GM19025 (cell line): ENCODE results near the gene NAPEPLD.
"Not testable (repeated sequence)": the region's sequence is repeated elsewhere in the genome, so short reads cannot be mapped to it uniquely, and the experiment has no call there.

Experiments
- ATAC-seq: cut with Tn5 transposase; IDR thresholded peaks from one replicate; pipeline ENCODE4 v1.9.1; 2021; ENCODE audit warnings: mild to moderate bottlenecking, low read depth, moderate library complexity; ENCODE audit not compliant: unreplicated experiment

Gene NAPEPLD

GRCh38 chr7:103148994-103149807 lies at the start of gene NAPEPLD:
Gene NAPEPLD (minus strand): TSS chr7:103149099. CDS start chr7:103128776, 20,323 bp downstream.
- ATAC-seq: peak; percentile 83

DNA sequence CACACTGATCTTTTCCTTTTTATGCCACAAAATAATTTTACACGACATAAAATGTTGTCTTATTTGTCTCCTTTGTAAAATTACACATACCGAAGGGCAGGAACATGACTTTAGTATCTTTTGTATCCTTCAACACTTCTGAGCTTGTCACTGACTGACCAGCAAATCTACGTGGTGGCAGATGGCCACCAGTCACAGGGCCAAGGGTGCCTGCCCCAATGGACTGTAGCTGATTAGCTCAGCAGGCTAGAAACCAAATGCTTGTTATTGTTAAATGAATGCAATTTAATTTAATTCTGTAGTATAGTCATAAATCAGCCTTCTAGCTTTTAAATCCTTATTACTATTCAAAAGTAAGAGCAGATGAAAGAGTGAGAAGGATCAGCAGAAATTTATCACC lies 49.2 kb upstream of the NAPEPLD start:
- ATAC-seq: not testable (repeated sequence)

DNA sequence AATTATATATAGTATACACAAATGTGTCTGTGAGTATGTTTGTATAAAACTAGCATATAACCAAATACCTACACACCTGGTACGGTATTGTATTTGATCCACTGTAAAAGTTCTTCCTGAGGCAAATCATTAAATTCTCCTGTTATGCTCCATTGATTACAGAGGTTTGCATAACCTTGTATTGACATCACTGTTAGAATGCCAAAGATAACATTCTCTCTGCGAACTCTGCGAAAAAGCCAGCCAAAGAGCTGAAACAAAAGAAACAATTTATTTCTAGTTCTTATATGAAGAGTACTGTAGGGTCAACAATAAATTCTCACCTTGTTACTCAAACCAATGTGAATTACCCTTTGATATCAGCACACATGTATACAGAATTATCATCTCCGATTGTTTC lies 46.5 kb upstream of the NAPEPLD start:
- ATAC-seq: not testable (repeated sequence)

DNA sequence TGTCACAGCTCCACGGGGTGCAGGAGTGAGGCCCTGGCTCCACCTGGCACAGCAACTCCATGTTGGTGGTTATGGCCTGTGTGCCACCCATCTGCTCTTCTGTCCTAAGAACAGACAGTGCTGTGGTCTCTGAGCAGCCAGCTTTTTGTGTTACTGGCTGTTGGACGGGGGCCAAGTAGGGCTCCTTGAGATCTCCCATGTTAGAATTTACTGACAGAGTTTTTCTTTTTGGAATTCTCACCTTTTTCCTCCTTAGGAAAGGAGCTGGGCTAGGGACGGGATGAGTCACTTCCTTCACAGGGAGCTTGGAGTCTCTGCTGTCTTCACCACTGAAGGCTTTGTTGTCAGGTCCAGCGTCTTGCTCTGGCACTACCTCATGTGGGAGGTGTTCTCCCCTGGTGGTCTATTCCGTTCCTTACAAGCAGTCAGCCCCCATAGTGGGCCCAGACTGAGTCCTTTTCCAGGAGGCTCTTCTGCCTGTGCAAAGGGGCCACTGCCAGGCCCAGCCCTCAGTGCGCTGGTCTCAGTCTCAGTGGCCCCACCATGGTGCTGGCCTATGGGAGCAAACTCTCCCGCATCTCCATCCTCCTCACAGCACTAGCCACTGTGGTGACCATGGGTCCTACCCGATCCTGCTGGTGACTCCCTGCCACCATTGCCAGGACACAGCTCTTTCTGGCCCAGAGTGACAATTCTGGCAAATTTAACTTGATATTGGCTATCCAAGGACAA lies 23.7 kb upstream of the NAPEPLD start:
- ATAC-seq: not testable (repeated sequence)

GRCh38 chr7:103171695-103172414 lies 23.0 kb upstream of the NAPEPLD start:
- ATAC-seq: not testable (repeated sequence)

DNA sequence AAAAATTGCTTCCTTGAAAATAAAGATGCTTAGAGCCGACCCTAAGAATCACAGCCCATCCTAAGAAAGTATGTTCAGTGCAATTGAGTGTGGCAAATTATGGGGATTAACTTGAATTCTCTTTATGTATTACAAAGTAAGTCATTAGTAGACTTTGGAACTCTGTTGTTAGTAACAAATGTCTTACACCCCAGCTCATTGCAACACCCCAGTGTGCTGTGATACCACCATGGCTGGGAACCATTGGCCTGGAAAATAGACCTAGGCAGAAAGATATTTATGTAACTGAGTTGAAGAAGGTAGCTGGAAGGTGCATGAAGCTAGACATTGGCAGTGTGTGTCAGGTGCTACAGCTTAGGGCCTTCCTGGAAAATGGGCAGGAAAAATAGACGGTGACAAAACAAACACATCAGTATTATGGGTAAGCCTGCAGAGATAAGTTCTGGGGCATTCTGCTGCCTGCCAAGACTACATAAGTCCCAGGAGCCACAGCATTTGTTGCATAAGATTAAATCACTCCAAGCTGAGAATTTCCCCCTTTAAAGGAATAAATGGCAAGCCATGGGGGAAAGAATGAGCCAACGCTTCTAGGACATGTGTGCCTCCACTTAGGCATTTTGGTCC lies 18.1 kb upstream of the NAPEPLD start:
- ATAC-seq: not testable (repeated sequence)

DNA sequence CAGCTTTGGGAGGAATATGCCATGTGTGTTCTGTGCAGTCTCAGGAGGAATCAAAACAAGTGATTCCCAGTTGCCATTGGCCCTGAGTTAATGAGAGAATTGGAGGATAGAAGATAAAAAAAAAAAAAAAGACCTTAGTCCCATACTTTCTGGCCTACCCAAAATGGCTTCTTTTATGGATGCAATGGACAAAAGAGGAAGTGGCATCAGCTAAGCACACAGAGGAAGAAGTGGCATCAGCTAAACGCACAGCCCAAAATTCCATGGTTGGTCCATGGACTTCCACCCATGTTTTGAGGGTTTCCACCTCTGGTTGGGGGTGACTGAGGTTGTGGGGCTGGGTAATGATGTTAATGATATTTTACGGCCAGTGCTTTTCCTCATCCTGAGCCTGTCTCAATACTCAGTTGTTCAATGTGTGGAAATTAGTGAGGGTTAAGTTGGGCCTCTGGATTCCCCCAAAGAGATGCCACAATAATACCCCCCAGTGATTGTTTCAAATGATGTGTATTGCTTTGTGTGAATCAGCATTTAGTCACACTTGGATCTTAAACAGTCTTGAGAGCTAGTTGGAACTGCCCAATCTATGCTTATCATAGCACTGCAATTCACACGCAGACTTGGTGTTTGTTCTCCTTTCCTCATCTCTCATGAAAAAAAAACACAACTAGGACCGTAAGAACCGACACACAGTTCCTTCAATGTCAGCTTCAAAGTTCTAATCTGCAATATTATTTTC lies 14.4 kb upstream of the NAPEPLD start:
- not testable (repeated sequence) for ATAC-seq

DNA sequence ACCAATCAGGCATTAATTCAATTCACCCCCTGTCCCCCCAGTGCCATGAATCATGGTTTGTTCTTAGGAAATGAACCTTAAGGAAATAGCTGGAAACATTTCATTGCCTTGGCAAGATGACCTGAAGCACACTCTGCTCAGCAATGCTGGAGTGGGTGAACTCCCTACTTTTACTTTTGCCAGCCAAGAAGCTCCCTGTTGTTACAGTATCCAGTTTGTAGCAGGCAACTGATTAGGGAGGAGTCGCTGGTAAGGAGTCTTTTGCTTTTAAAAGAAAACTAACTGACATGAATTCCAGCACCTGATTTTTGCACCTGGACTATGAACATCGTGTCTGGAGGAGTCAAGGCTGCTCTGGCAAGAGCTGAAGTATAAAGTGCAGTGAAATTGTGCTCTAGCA lies 13.7 kb upstream of the NAPEPLD start:
- ATAC-seq: not testable (repeated sequence)

- ATAC-seq: not testable (repeated sequence)
Observed at GRCh38 chr7:103161998-103162616, 13.2 kb upstream of the NAPEPLD start.

GRCh38 chr7:103159072-103159471 lies 10.2 kb upstream of the NAPEPLD start:
- ATAC-seq: not testable (repeated sequence)

DNA sequence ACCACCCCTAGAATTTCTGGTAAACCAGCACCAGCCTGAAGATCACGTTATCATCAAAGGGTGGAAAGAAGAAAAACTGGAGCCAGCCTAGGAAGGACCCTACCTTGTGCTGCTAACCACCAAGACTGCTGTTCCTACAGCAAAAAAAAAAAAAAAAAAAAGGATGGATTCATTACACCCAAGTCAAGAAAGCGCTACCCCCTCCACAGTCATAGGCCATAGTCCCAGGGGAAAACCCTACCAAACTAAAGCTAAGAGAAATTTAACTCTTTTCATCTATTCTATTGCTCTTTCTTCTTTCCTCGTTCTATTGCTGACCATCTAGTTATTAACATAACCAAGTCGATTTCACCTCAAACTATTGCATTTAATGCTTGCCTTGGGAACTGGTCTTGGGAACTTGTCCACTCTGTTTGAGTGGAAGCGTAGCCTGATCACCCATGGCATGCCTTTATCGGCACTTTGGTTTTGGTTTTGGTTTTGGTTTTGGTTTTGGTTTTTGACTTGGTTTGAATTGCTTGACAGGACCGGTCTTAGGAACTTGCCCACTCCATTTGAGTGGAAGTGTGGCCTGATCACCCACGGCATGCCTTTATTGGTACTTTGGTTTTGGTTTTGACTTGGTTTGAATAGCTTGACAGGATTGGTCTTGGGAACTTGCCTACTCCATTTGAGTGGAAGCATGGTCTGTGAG lies 6.6 kb upstream of the NAPEPLD start:
- peak; percentile 75 for ATAC-seq

DNA sequence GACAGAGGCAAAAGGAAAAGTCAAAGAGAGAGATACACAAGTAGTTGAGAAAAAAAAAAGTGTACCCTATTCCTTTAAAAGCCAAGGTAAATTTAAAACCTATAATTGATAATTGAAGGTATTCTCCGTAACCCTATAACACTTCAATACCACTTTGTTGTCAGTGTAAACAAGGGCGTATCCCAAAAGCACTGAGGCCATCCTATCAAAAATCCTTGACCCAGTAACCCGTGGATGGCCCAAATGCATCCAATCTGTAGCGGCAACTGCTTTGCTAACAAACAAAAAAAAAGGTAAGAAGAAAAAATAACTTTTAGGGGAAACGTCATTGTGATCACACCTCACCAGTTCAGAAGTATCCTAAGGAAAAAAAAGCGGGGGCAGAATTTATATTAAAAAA lies 5.1 kb upstream of the NAPEPLD start:
- ATAC-seq: no peak

GRCh38 chr7:103152744-103153617 lies 4.1 kb upstream of the NAPEPLD start:
- ATAC-seq: not testable (repeated sequence)

- not testable (repeated sequence) for ATAC-seq
Observed at GRCh38 chr7:103151993-103152676, 3.2 kb upstream of the NAPEPLD start.

GRCh38 chr7:103150192-103150591 lies 1.3 kb upstream of the NAPEPLD start:
- ATAC-seq: no peak

- peak; percentile 23 for ATAC-seq
Observed at GRCh38 chr7:103149808-103150180, 895 bp upstream of the NAPEPLD start.
